Measurements from ENCODE around the gene CTNNA2.

DNA sequence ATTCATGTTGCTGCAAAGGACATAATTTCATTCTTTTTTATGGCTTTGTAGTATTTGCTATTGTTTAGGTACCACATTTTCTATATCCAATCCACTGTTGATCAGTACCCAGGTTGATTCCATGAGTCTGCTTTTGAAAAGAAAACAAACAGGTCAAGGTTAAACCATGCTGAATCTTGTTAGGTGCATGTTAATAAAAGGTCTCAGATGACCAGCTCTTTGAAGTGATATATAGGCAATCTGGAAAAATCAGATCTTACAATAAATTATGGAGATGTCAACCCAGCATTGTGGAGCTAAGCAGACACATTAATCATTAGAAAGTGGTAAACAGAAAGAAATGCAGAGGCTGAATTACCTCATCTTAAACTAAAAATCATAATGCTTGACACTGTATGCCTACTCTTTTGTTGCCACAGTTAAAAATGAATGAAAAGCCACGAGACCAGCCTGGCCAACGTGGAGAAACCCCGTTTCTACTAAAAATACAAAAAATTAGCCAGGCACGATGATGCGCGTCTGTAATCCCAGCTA is 246.0 kb downstream of the CTNNA2 start:
- TF ChIP-seq CTCF (IDR thresholded peaks at IDR 0.05; ENCODE audit: borderline replicate concordance, extremely low read depth, low read length, poor library complexity, severe bottlenecking), result no peak
- TF ChIP-seq EZH2 (IDR thresholded peaks at IDR 0.05; ENCODE audit: borderline replicate concordance, low read depth, low read length, severe bottlenecking), result no peak
